ENCODE results near the gene TMEM168.

Gene TMEM168

GRCh38 chr7:112792441-112792840 lies 2.2 kb upstream of the TMEM168 start:
- H3K36me3 Mint-ChIP-seq (ENCODE audit: low read depth): peaks cover 12% of the 10 kb centered on the region
- peaks cover 27% of the 10 kb centered on the region for H3K4me1 Mint-ChIP-seq (ENCODE audit: low read depth)
- DNase-seq (ENCODE audit: low spot score): no peak
- peak overlapping the region; percentile 16 for H3K4me3 Mint-ChIP-seq
- H3K27ac Mint-ChIP-seq: no peak overlapping the region
- no peaks in the 10 kb centered on the region for H3K9me3 Mint-ChIP-seq
- H3K27me3 Mint-ChIP-seq (ENCODE audit: low read depth): no peaks in the 10 kb centered on the region

- no peaks in the 10 kb centered on the region for H3K9me3 Mint-ChIP-seq
Observed at GRCh38 chr7:112791465-112792168, 1.4 kb upstream of the TMEM168 start.

GRCh38 chr7:112790586-112791003 lies 402 bp upstream of the TMEM168 start:
- peaks cover 33% of the 10 kb centered on the region for H3K4me1 Mint-ChIP-seq (ENCODE audit: low read depth)
- H3K27me3 Mint-ChIP-seq (ENCODE audit: low read depth): no peaks in the 10 kb centered on the region
- peaks cover 14% of the 10 kb centered on the region for H3K36me3 Mint-ChIP-seq (ENCODE audit: low read depth)
- no peaks in the 10 kb centered on the region for H3K9me3 Mint-ChIP-seq
- H3K27ac Mint-ChIP-seq: peak overlapping the region; percentile 79
- H3K4me3 Mint-ChIP-seq: peak overlapping the region; percentile 96
- no peak for DNase-seq (ENCODE audit: low spot score)

More at GRCh38 chr7:112791465-112792168, 1.4 kb upstream of the TMEM168 start:
- Mint-ChIP-seq H3K27ac (peak overlapping the region; percentile 0), H3K36me3 (ENCODE audit: low read depth) (peaks cover 14% of the 10 kb centered on the region), H3K4me3 (peak overlapping the region; percentile 65), H3K4me1 (ENCODE audit: low read depth) (peaks cover 32% of the 10 kb centered on the region), H3K27me3 (ENCODE audit: low read depth) (no peaks in the 10 kb centered on the region)
- no peak for DNase-seq (ENCODE audit: low spot score)

- peaks cover 34% of the 10 kb centered on the region for H3K4me1 Mint-ChIP-seq (ENCODE audit: low read depth)
- no peaks in the 10 kb centered on the region for H3K9me3 Mint-ChIP-seq
- no peaks in the 10 kb centered on the region for H3K27me3 Mint-ChIP-seq (ENCODE audit: low read depth)
- peaks cover 16% of the 10 kb centered on the region for H3K36me3 Mint-ChIP-seq (ENCODE audit: low read depth)
- DNase-seq (ENCODE audit: low spot score): no peak
- peak overlapping the region; percentile 96 for H3K4me3 Mint-ChIP-seq
- H3K27ac Mint-ChIP-seq: peak overlapping the region; percentile 79
Observed at GRCh38 chr7:112789453-112789816, 758 bp downstream of the TMEM168 start.

- H3K27ac Mint-ChIP-seq: peak overlapping the region; percentile 23
Observed at GRCh38 chr7:112788778-112789343, 1.3 kb downstream of the TMEM168 start.

GRCh38 chr7:112784603-112785002 lies 5.6 kb downstream of the TMEM168 start:
- H3K4me1 Mint-ChIP-seq (ENCODE audit: low read depth): peaks cover 51% of the 10 kb centered on the region
- H3K36me3 Mint-ChIP-seq (ENCODE audit: low read depth): peaks cover 57% of the 10 kb centered on the region
- no peak for DNase-seq (ENCODE audit: low spot score)
- H3K4me3 Mint-ChIP-seq: no peak overlapping the region
- H3K9me3 Mint-ChIP-seq: no peaks in the 10 kb centered on the region
- no peaks in the 10 kb centered on the region for H3K27me3 Mint-ChIP-seq (ENCODE audit: low read depth)
- no peak overlapping the region for H3K27ac Mint-ChIP-seq

More at GRCh38 chr7:112788778-112789343, 1.3 kb downstream of the TMEM168 start:
- no peaks in the 10 kb centered on the region for H3K27me3 Mint-ChIP-seq (ENCODE audit: low read depth)
- H3K4me1 Mint-ChIP-seq (ENCODE audit: low read depth): peaks cover 37% of the 10 kb centered on the region
- peaks cover 22% of the 10 kb centered on the region for H3K36me3 Mint-ChIP-seq (ENCODE audit: low read depth)
- no peaks in the 10 kb centered on the region for H3K9me3 Mint-ChIP-seq
- H3K4me3 Mint-ChIP-seq: peak overlapping the region; percentile 96
- no peak for DNase-seq (ENCODE audit: low spot score)

GRCh38 chr7:112782498-112782897 lies 7.7 kb downstream of the TMEM168 start:
- peaks cover 50% of the 10 kb centered on the region for H3K36me3 Mint-ChIP-seq (ENCODE audit: low read depth)
- peak overlapping the region; percentile 19 for H3K4me3 Mint-ChIP-seq
- no peaks in the 10 kb centered on the region for H3K27me3 Mint-ChIP-seq (ENCODE audit: low read depth)
- H3K9me3 Mint-ChIP-seq: no peaks in the 10 kb centered on the region
- DNase-seq (ENCODE audit: low spot score): peak; percentile 39
- H3K27ac Mint-ChIP-seq: peak overlapping the region; percentile 33
- H3K4me1 Mint-ChIP-seq (ENCODE audit: low read depth): peaks cover 38% of the 10 kb centered on the region

GRCh38 chr7:112781558-112781957 lies 8.6 kb downstream of the TMEM168 start:
- Mint-ChIP-seq H3K4me1 (ENCODE audit: low read depth) (peaks cover 34% of the 10 kb centered on the region), H3K27ac (no peak overlapping the region)

GRCh38 chr7:112781110-112781509 lies 9.1 kb downstream of the TMEM168 start:
- Mint-ChIP-seq H3K4me3 (no peak overlapping the region), H3K27ac (no peak overlapping the region), H3K9me3 (no peaks in the 10 kb centered on the region), H3K27me3 (ENCODE audit: low read depth) (no peaks in the 10 kb centered on the region), H3K4me1 (ENCODE audit: low read depth) (peaks cover 34% of the 10 kb centered on the region), H3K36me3 (ENCODE audit: low read depth) (peaks cover 51% of the 10 kb centered on the region)
- no peak for DNase-seq (ENCODE audit: low spot score)

More at GRCh38 chr7:112781558-112781957, 8.6 kb downstream of the TMEM168 start:
- no peaks in the 10 kb centered on the region for H3K27me3 Mint-ChIP-seq (ENCODE audit: low read depth)
- H3K4me3 Mint-ChIP-seq: no peak overlapping the region
- DNase-seq (ENCODE audit: low spot score): no peak
- no peaks in the 10 kb centered on the region for H3K9me3 Mint-ChIP-seq
- H3K36me3 Mint-ChIP-seq (ENCODE audit: low read depth): peaks cover 51% of the 10 kb centered on the region

- H3K9me3 Mint-ChIP-seq: no peaks in the 10 kb centered on the region
- no peak overlapping the region for H3K4me3 Mint-ChIP-seq
- peaks cover 51% of the 10 kb centered on the region for H3K36me3 Mint-ChIP-seq (ENCODE audit: low read depth)
- no peak overlapping the region for H3K27ac Mint-ChIP-seq
- H3K27me3 Mint-ChIP-seq (ENCODE audit: low read depth): no peaks in the 10 kb centered on the region
- peaks cover 34% of the 10 kb centered on the region for H3K4me1 Mint-ChIP-seq (ENCODE audit: low read depth)
- no peak for DNase-seq (ENCODE audit: low spot score)
Observed at GRCh38 chr7:112779667-112780066, 10.5 kb downstream of the TMEM168 start.

- Mint-ChIP-seq H3K4me1 (ENCODE audit: low read depth) (peaks cover 19% of the 10 kb centered on the region), H3K9me3 (no peaks in the 10 kb centered on the region), H3K27me3 (ENCODE audit: low read depth) (no peaks in the 10 kb centered on the region), H3K27ac (no peak overlapping the region), H3K36me3 (ENCODE audit: low read depth) (peaks cover 30% of the 10 kb centered on the region), H3K4me3 (no peak overlapping the region)
- no peak for DNase-seq (ENCODE audit: low spot score)
Observed at GRCh38 chr7:112777406-112777805, 12.8 kb downstream of the TMEM168 start.

GRCh38 chr7:112771166-112771565 lies 19.0 kb downstream of the TMEM168 start:
- H3K4me1 Mint-ChIP-seq (ENCODE audit: low read depth): peaks cover 5% of the 10 kb centered on the region
- H3K9me3 Mint-ChIP-seq: no peaks in the 10 kb centered on the region
- no peak overlapping the region for H3K27ac Mint-ChIP-seq
- H3K27me3 Mint-ChIP-seq (ENCODE audit: low read depth): no peaks in the 10 kb centered on the region
- DNase-seq (ENCODE audit: low spot score): no peak
- peaks cover 12% of the 10 kb centered on the region for H3K36me3 Mint-ChIP-seq (ENCODE audit: low read depth)
- no peak overlapping the region for H3K4me3 Mint-ChIP-seq

GRCh38 chr7:112770051-112770450 lies 20.1 kb downstream of the TMEM168 start:
- H3K27me3 Mint-ChIP-seq (ENCODE audit: low read depth): no peaks in the 10 kb centered on the region
- no peak overlapping the region for H3K4me3 Mint-ChIP-seq
- no peak overlapping the region for H3K27ac Mint-ChIP-seq
- peaks cover 12% of the 10 kb centered on the region for H3K36me3 Mint-ChIP-seq (ENCODE audit: low read depth)
- peaks cover 8% of the 10 kb centered on the region for H3K4me1 Mint-ChIP-seq (ENCODE audit: low read depth)
- no peak for DNase-seq (ENCODE audit: low spot score)
- H3K9me3 Mint-ChIP-seq: no peaks in the 10 kb centered on the region

- no peak for DNase-seq (ENCODE audit: low spot score)
- no peaks in the 10 kb centered on the region for H3K9me3 Mint-ChIP-seq
- peaks cover 7% of the 10 kb centered on the region for H3K4me1 Mint-ChIP-seq (ENCODE audit: low read depth)
- no peaks in the 10 kb centered on the region for H3K27me3 Mint-ChIP-seq (ENCODE audit: low read depth)
- H3K27ac Mint-ChIP-seq: no peak overlapping the region
- H3K4me3 Mint-ChIP-seq: no peak overlapping the region
- H3K36me3 Mint-ChIP-seq (ENCODE audit: low read depth): peaks cover 12% of the 10 kb centered on the region
Observed at GRCh38 chr7:112765105-112765504, 25.1 kb downstream of the TMEM168 start.
